Large intestine (tissue), 3 donors: ENCODE data around the gene SETD5. TPM values are rescaled to one million over a fixed set of nuclear protein-coding genes. Genes with fewer than 3 reads are reported as not detected.

ENCODE experiments used
- DNase-seq, 2 donors: peaks; one replicate each; pipeline versions ENCODE4 v3.0.0 to v3.0.0-alpha.2; 2013
- H3K27ac ChIP-seq: one replicate; pipeline ENCODE4 v1.5.1; 2013; ENCODE audit warnings: low read length
- H3K27me3 ChIP-seq: 2 replicates; pipeline ENCODE4 v1.6.1; 2013; ENCODE audit warnings: low read length; ENCODE audit not compliant: control insufficient read depth, insufficient read depth
- H3K36me3 ChIP-seq: 2 replicates; pipeline ENCODE4 v1.6.1; 2013; ENCODE audit warnings: low read length; ENCODE audit not compliant: control insufficient read depth, insufficient read depth
- H3K4me1 ChIP-seq: one replicate; pipeline ENCODE4 v1.6.1; 2013; ENCODE audit warnings: low read length; ENCODE audit not compliant: control insufficient read depth, insufficient read depth
- H3K4me3 ChIP-seq: one replicate; pipeline ENCODE4 v1.5.1; 2013; ENCODE audit warnings: low read length
- H3K9me3 ChIP-seq: one replicate; pipeline ENCODE4 v1.6.1; 2013; ENCODE audit warnings: mild to moderate bottlenecking, low read depth, low read length, moderate library complexity; ENCODE audit not compliant: control insufficient read depth
- WGBS: methylation state at CpG from one replicate; pipeline ENCODE4 v1.1.5; 2013; ENCODE audit warnings: low lambda C conversion rate; ENCODE audit not compliant: insufficient coverage; 5-methylcytosine and 5-hydroxymethylcytosine counted together
- polyA plus RNA-seq: library from polyadenylated mRNA; unstranded; fragments of 120-200 nt; gene quantifications from one replicate; pipeline ENCODE4 v1.2.1, GENCODE V29; 2013

The SETD5 gene
- polyA plus RNA-seq, 1 donor: 102 TPM

- Histone ChIP-seq H3K36me3 (peaks cover 77% of the 10 kb centered on the region), H3K4me1 (peaks cover 2% of the 10 kb centered on the region), H3K27ac (no peak overlapping the region), H3K4me3 (no peak overlapping the region), H3K9me3 (no peaks in the 10 kb centered on the region), H3K27me3 (no peaks in the 10 kb centered on the region)
- DNase-seq: no peak
- WGBS: 100% methylated on average over 1 of the region's 2 CpGs
These were observed 9.3 kb upstream of the SETD5 start for GRCh38 chr3:9388142-9388541.

GRCh38 chr3:9388562-9389272 lies 8.7 kb upstream of the SETD5 start:
- Histone ChIP-seq H3K9me3 (no peaks in the 10 kb centered on the region), H3K4me3 (no peak overlapping the region), H3K27me3 (no peaks in the 10 kb centered on the region), H3K36me3 (peaks cover 83% of the 10 kb centered on the region), H3K27ac (no peak overlapping the region), H3K4me1 (peaks cover 2% of the 10 kb centered on the region)
- DNase-seq: no peak
- WGBS: 93% methylated on average over 4 of the region's 5 CpGs

GRCh38 chr3:9390265-9390888 lies 7.0 kb upstream of the SETD5 start:
- Histone ChIP-seq H3K27me3 (no peaks in the 10 kb centered on the region), H3K4me3 (no peak overlapping the region), H3K27ac (no peak overlapping the region), H3K9me3 (no peaks in the 10 kb centered on the region), H3K36me3 (peaks cover 77% of the 10 kb centered on the region), H3K4me1 (peaks cover 13% of the 10 kb centered on the region)
- no CpG with 5 or more reads among the region's 5 CpGs for WGBS
- DNase-seq: no peak

GRCh38 chr3:9392041-9392440 lies 5.4 kb upstream of the SETD5 start:
- Histone ChIP-seq H3K27ac (no peak overlapping the region), H3K27me3 (no peaks in the 10 kb centered on the region), H3K9me3 (no peaks in the 10 kb centered on the region), H3K4me1 (peaks cover 15% of the 10 kb centered on the region), H3K4me3 (no peak overlapping the region), H3K36me3 (peaks cover 64% of the 10 kb centered on the region)
- 17% methylated on average over 1 of the region's 1 CpG for WGBS
- no peak for DNase-seq

GRCh38 chr3:9395570-9396300 lies 1.7 kb upstream of the SETD5 start:
- Histone ChIP-seq H3K27me3 (no peaks in the 10 kb centered on the region), H3K27ac (peak overlapping the region; percentile 99), H3K9me3 (no peaks in the 10 kb centered on the region), H3K36me3 (peaks cover 32% of the 10 kb centered on the region), H3K4me1 (peaks cover 20% of the 10 kb centered on the region), H3K4me3 (peak overlapping the region; percentile 67)
- 0% methylated on average over 2 of the region's 15 CpGs for WGBS
- DNase-seq: peak; percentile 15 to 48

- Histone ChIP-seq H3K27ac (peak overlapping the region; percentile 99), H3K9me3 (no peaks in the 10 kb centered on the region), H3K36me3 (peaks cover 27% of the 10 kb centered on the region), H3K4me1 (peaks cover 25% of the 10 kb centered on the region), H3K4me3 (peak overlapping the region; percentile 67), H3K27me3 (no peaks in the 10 kb centered on the region)
- WGBS: 0% methylated on average over 1 of the region's 25 CpGs
- DNase-seq: peak; percentile 94 to 97
These were observed 1.1 kb upstream of the SETD5 start for GRCh38 chr3:9396301-9396631.

GRCh38 chr3:9396632-9397331 lies 633 bp upstream of the SETD5 start:
- Histone ChIP-seq H3K9me3 (no peaks in the 10 kb centered on the region), H3K27ac (peak overlapping the region; percentile 99), H3K36me3 (peaks cover 23% of the 10 kb centered on the region), H3K27me3 (no peaks in the 10 kb centered on the region), H3K4me3 (peak overlapping the region; percentile 67), H3K4me1 (peaks cover 27% of the 10 kb centered on the region)
- WGBS: no CpG with 5 or more reads among the region's 71 CpGs
- peak; percentile 99 to 100 for DNase-seq

GRCh38 chr3:9397906-9398699 lies 688 bp downstream of the SETD5 start:
- H3K27me3 ChIP-seq: no peaks in the 10 kb centered on the region
- H3K36me3 ChIP-seq: peaks cover 15% of the 10 kb centered on the region
- H3K9me3 ChIP-seq: no peaks in the 10 kb centered on the region
- H3K4me3 ChIP-seq: peak overlapping the region; percentile 95
- H3K27ac ChIP-seq: peak overlapping the region; percentile 99
- WGBS: 0% methylated on average over 1 of the region's 47 CpGs
- peak; percentile 50 to 73 for DNase-seq
- H3K4me1 ChIP-seq: peaks cover 38% of the 10 kb centered on the region

GRCh38 chr3:9398700-9399336 lies 1.4 kb downstream of the SETD5 start:
- H3K9me3 ChIP-seq: no peaks in the 10 kb centered on the region
- H3K27me3 ChIP-seq: no peaks in the 10 kb centered on the region
- no CpG with 5 or more reads among the region's 7 CpGs for WGBS
- H3K4me1 ChIP-seq: peaks cover 43% of the 10 kb centered on the region
- DNase-seq: peak; percentile 23 to 72
- peaks cover 8% of the 10 kb centered on the region for H3K36me3 ChIP-seq
- peak overlapping the region; percentile 95 for H3K4me3 ChIP-seq
- peak overlapping the region; percentile 99 for H3K27ac ChIP-seq
